GM19463 (cell line): ENCODE measurements around the gene TPMT.
A peak's percentile ranks its signal among the peaks of the same experiment; 100 is the strongest.
"Not testable (repeated sequence)": the region's sequence is repeated elsewhere in the genome, so short reads cannot be mapped to it uniquely, and the experiment has no call there.

Experiments used
- ATAC-seq: cut with Tn5 transposase; IDR thresholded peaks from one replicate; pipeline ENCODE4 v1.9.1; 2021; ENCODE audit warnings: mild to moderate bottlenecking, moderate library complexity; ENCODE audit not compliant: unreplicated experiment

The TPMT gene

GRCh38 chr6:18154507-18155149 lies at the start of gene TPMT:
TSS of gene TPMT (minus strand) at chr6:18155077. CDS start at chr6:18149127, 5,950 bp downstream.
- peak; percentile 45 for ATAC-seq

GRCh38 chr6:18203786-18204185 lies 48.9 kb upstream of the TPMT start:
- ATAC-seq = no peak

- no peak for ATAC-seq
Measured at GRCh38 chr6:18192026-18192425, 37.1 kb upstream of the TPMT start.

- ATAC-seq = no peak
Measured at GRCh38 chr6:18189196-18189595, 34.3 kb upstream of the TPMT start.

- ATAC-seq = no peak
Measured at GRCh38 chr6:18187701-18188100, 32.8 kb upstream of the TPMT start.

GRCh38 chr6:18186540-18187250 lies 31.8 kb upstream of the TPMT start:
- no peak for ATAC-seq

- ATAC-seq = no peak
Measured at GRCh38 chr6:18186033-18186432, 31.2 kb upstream of the TPMT start.

GRCh38 chr6:18185624-18186023 lies 30.7 kb upstream of the TPMT start:
- no peak for ATAC-seq

GRCh38 chr6:18183766-18184165 lies 28.9 kb upstream of the TPMT start:
- no peak for ATAC-seq

GRCh38 chr6:18182568-18182967 lies 27.7 kb upstream of the TPMT start:
- no peak for ATAC-seq

- ATAC-seq = no peak
Measured at GRCh38 chr6:18179770-18180356, 25.0 kb upstream of the TPMT start.

- ATAC-seq = no peak
Measured at GRCh38 chr6:18178960-18179615, 24.2 kb upstream of the TPMT start.

GRCh38 chr6:18177286-18177965 lies 22.5 kb upstream of the TPMT start:
- ATAC-seq = no peak

GRCh38 chr6:18176198-18176597 lies 21.3 kb upstream of the TPMT start:
- not testable (repeated sequence) for ATAC-seq

GRCh38 chr6:18171871-18172270 lies 17.0 kb upstream of the TPMT start:
- ATAC-seq = no peak

GRCh38 chr6:18168264-18168663 lies 13.4 kb upstream of the TPMT start:
- ATAC-seq = no peak

- no peak for ATAC-seq
Measured at GRCh38 chr6:18166312-18167036, 11.6 kb upstream of the TPMT start.

- ATAC-seq = no peak
Measured at GRCh38 chr6:18165751-18166150, 10.9 kb upstream of the TPMT start.

- no peak for ATAC-seq
Measured at GRCh38 chr6:18162401-18162800, 7.5 kb upstream of the TPMT start.

GRCh38 chr6:18161431-18161830 lies 6.6 kb upstream of the TPMT start:
- ATAC-seq = no peak
